Measurements from ENCODE around the gene NT5DC1.
"Not testable (repeated sequence)": the region's sequence is repeated elsewhere in the genome, so short reads cannot be mapped to it uniquely, and the experiment has no call there.

The NT5DC1 gene

GRCh38 chr6:116094041-116094440, 6.6 kb upstream of the NT5DC1 start:
- no peak for DNase-seq

GRCh38 chr6:116096048-116096759, 4.4 kb upstream of the NT5DC1 start:
- DNase-seq, result not testable (repeated sequence)

- no peak for DNase-seq
These were observed 3.5 kb upstream of the NT5DC1 start for GRCh38 chr6:116096979-116097816.

- DNase-seq, result no peak
These were observed 1.6 kb upstream of the NT5DC1 start for GRCh38 chr6:116099036-116099435.

DNA sequence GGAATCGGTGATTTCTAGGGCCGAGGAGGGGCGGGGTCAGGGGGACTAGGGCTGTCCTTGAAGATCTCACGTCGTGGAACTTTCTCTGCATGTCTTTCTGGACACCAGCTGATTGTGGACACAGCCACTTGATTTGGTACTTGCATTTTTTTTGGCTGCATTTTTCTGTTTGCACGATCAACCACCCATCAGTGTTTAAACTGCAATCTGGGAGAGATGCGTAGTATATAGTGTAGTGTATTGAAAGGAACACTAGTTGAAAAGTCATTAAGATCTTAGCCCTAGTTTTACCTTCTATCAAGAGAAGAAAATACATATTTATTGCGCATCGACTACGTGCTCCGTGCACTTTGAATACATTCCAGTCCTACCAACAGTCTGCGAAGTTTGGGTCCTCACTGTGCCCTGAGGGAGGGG, 657 bp downstream of the NT5DC1 start:
- DNase-seq, result peak; percentile 29

GRCh38 chr6:116101790-116102189, 1.1 kb downstream of the NT5DC1 start:
- DNase-seq, result no peak

DNA sequence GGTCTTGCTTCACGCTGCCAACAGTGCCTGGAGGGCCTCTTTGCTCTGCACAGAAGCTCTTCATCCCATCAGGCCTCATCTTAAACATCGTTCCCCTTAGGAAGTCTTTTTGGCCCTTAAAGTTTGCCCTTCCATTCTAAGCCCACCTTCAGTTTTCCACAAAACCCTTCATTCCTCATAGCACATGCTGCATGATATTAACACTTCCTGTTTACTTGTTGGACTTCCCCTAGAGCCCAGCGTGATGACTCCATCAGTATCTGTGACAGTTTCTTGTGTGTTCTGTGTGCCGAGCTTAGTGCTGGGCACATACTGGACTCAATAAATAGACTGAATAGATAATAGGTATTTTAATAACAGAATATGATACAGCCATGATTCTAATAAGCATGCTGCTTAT, 2.2 kb downstream of the NT5DC1 start:
- no peak for DNase-seq

DNA sequence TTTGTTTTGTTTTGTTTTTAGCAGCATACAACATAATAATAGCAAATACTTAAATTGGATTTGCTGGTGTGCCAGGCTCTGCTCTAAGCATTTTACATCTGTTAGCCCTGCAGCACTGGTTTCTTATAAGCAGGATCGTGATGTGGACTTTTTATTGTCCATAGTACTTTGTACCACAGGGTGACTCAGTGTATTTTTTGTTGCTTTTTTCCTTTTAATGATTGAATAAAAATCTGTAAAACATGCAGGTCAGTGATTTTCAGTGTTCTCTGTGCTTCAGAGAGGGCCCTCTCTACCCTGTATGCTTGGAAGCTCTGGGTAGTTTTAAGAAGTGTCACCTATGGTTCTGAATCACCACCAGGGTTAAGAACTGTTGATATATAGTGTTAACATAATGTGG, 4.0 kb downstream of the NT5DC1 start:
- no peak for DNase-seq

DNA sequence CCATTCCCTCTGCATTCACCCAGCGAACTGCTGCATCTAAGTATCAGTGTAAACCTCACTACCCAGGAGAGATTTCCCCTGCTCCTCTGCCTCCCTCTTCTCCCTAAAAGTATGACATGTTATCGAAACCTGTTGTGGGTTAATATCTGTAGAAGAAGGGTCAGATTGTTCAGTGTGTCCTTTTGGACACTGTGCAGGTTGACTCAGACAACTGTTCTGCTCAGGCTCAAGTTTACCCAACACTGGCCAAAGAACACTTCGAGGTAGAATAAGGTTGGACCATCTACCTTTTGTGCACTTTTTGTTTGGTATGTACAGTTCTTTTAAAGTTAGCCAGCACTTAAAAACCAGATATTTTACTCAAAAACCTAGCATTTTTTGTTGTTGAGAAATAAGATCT, 4.6 kb downstream of the NT5DC1 start:
- DNase-seq, result no peak

DNA sequence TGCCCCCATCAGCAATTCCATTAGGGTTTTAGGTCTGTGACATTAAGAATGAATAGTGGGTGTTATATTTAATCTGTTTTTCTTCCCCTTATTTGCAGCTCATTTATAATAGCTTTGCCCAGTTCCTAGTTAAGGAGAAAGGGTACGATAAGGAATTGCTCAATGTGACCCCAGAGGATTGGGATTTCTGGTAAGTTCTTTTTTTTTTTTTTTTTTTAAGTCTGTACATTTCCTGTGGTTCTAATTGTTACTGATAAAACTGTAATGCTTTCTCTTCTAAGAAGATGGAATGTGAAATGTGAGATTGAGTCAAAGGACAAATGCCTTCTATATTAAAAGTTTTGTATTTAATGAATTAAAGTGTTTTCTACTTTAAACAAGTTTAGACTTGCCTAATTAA, 5.5 kb downstream of the NT5DC1 start:
- DNase-seq, result no peak

DNA sequence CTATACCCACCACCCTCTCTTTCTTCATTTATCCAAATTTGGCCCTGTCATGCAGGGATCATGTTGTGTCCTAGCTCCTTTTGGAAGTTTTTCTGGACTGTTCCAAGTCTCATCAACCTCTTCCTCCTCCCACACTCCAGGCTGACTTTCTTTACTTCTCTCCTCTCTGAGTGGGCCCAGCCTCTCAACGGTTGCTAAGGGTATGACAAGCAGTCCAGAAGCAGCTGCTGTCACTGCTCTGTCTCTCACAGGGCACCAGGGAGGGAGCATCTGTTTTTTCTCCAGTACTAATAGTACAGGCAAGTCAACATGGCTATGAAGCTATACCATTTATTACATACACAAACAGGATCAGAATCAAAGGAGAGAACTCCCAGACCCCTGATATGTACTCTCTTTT, 8.2 kb downstream of the NT5DC1 start:
- no peak for DNase-seq

DNA sequence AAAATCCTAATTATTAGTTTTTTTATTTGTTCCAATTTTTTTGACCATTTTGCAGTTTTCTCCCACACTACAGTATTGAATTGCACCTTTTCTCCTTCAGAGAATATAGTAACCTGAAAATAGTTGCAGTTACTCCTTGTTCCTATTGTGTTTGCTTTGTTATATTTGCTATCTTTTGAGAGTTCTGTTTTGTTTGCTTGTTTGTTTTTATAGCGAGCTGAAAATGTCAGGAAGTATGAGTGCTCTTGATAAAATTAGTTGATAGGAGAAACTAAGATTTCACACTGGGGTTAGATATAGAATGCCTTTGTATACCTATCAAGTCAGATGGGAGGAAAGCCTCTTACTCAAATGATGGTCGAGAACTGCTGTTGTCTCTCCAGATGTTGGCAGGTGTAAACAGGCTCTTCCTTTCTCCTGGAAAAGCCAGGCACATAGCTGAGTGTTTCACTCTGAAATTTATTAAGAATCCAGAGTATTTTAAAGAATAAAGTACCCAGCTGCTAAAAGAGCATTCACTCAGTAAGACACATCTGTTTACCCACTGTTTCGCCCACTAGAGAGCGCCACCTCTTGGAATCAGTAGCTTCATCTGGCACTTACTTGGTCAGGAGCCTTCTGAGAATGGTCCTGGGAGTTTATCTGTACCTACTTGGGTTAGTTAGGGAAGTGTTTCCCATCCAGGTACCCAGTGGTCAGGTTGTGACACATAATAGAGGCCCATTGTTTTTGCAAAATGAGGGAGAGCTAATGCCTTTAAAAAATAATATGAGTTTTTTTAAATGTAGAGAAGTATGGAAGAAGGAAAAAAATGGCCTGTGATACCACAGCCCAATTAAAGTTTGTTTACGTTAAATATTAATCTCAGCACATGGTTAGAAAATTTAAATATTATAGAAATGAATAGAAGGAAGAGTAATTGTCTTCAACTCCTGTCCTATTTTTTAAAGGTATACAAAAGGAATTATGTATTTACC, 11.2 kb downstream of the NT5DC1 start:
- DNase-seq, result peak; percentile 11

DNA sequence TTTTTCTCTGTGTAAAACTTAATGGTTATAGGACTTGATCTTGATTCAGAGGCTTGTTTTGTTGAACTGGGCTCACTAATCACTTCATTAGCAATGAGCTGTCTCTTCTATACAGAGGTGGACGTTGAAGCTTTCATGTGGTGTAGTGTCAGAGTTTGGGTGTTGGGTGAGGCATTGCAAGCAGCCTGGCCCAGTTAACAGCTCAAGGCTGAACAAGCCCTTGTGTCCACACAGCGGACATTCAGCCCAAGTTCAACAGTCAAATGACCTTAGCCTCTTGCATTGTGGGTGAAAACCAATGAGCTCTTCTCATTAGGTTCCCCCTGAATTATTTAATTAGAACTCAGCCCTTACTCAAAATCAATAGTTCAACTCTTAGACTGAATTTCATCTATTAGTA, 12.7 kb downstream of the NT5DC1 start:
- no peak for DNase-seq

DNA sequence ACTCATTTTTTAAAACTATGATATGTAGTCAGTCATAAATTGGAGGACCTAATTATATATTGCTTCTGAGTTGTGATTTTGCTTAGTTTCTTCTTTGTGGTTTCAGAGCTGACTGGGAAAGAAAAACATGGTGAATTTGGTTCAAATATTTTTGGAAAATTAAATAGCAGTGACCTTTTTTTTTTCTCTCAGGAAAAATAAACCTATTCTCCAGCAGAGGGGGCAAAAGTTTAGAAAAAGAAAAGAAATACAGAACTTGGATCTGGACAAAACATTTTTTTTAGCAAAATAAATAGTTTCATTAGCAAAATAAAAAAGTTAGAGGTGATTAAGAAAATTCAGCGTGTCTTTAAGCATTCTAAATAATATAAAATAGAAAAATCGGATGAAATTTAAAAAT, 15.1 kb downstream of the NT5DC1 start:
- DNase-seq, result no peak

DNA sequence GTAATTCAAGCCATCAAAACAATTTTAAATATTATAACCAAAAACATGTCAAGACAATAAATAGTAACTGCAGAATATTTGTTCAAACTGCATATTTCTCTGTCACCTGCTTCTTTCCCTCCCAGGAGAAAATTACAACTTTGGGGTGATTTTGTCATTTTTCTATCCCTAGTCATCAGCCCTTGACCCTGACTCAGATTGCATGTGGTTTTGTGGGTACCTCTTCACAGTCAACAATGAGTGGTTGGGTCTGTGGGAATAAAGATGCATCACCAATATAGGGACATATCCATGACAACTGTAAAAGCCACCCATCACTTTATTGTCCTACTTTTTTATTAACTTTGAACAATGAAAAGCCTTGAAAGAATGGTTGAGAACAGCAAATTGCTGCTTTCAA, 18.0 kb downstream of the NT5DC1 start:
- DNase-seq, result no peak

DNA sequence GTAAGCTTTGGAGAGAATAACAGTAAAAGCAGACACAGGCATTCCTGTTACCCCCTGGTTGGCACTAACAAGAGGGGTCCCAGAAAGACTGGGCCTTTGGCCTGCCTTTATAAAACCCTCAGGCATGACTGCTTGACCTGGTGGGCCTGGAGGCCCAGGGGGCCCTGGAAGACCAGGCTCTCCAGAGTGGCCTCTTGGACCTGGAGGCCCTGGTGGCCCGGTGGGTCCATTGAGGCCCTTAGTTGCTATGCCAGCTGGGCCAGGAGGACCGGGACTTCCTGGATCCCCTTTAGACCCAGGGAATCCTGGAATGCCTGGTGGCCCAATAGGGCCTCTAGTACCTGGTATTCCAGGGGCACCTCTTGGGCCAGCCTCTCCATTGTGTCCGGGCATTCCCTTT, 19.8 kb downstream of the NT5DC1 start:
- DNase-seq, result no peak

- DNase-seq, result no peak
These were observed 25.4 kb downstream of the NT5DC1 start, which contains the start of gene COL10A1 for GRCh38 chr6:116126032-116126431. TSS of gene COL10A1 (minus strand) at chr6:116126132. CDS start at chr6:116125492, 640 bp downstream.

- DNase-seq, result no peak
These were observed 27.3 kb downstream of the NT5DC1 start for GRCh38 chr6:116127771-116128493.

DNA sequence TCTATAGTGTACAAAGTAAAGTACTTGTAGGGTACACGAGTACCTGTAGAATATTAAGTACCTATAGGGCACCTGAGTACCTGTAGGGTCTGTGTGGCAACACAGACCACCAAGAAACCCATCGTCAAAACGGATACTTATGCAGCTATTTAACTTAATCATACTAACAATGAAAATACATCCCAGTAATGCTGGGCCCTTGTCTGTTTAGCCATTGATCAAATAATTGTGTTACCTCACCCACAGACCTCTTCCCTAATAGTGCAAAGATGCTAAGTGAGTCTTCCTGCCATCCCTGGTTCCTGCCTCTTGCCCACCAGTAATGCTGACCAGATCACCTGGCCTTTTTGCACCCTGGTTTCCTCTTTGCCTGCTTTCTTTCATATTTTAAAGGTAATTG, 32.8 kb downstream of the NT5DC1 start:
- no peak for DNase-seq

GRCh38 chr6:116136373-116136772, 35.7 kb downstream of the NT5DC1 start:
- no peak for DNase-seq

- DNase-seq, result no peak
These were observed 36.3 kb downstream of the NT5DC1 start for GRCh38 chr6:116136933-116137340.

GRCh38 chr6:116139917-116140316, 39.3 kb downstream of the NT5DC1 start:
- DNase-seq, result peak; percentile 12
